ENCODE measurements around the gene OST4. TPM values are rescaled to one million over a fixed set of nuclear protein-coding genes. Genes with fewer than 3 reads are reported as not detected.

The OST4 gene
- polyA plus RNA-seq, 4 donors = 212 to 268 (median 247) TPM

DNA sequence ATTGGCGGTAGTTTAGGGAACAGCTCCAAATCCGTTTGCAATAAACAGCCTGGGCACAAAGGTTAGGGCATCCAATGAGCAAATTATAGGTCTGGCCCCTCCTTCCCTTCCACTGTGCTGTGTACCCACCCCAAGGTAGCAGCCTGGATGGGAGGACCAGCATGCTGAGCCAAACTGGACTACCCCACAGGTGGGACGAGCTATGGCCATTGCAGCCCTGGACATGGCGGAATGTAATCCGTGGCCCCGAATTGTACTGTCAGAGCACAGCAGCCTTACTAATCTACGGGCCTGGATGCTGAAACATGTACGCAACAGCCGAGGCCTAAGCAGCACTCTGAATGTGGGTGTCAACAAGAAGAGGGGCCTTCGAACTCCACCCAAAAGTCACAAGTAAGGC, 13.2 kb downstream of the OST4 start:
- DNase-seq (ENCODE audit: low read depth in 4 of 4, low spot score in 3 of 4) = no peak

DNA sequence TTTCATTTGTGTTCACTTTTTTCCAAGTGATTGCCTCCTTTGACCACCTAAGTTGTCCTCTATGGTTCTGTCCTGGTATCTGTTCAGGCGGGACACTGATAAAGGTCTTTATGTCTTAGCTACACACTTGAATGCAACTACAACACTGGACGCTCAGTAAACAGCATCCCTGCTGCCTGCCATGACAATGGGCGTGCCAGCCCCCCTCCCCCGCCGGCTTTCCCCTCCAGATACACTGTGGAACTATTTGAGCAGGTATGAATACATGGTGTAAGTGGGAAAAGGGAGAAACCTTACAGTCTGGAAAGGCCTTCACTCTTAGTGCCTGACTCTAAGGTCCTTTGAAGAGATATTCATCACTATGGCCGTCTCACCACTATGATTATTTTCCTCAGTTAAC, 14.3 kb downstream of the OST4 start:
- no peak for DNase-seq (ENCODE audit: low read depth in 4 of 4, low spot score in 3 of 4)

DNA sequence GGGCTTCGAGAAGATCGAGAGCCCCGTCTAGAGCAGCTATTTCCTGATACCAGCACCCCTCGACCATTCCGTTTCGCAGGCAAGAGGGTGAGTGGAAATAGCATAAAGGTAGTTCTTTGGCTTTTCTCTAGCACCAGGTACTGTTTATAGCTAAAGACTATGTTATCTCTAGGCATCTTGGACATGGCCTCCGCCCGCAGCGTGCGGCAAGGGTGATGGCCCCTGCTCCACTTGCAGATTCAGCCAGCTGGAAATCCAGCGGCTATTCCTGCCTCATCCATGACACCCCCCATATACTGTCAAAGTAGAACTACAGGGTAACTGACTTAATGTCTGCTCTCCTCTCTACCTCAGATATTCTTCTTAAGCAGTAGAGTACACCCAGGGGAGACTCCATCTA, 16.7 kb downstream of the OST4 start:
- no peak for DNase-seq (ENCODE audit: low read depth in 4 of 4, low spot score in 3 of 4)

DNA sequence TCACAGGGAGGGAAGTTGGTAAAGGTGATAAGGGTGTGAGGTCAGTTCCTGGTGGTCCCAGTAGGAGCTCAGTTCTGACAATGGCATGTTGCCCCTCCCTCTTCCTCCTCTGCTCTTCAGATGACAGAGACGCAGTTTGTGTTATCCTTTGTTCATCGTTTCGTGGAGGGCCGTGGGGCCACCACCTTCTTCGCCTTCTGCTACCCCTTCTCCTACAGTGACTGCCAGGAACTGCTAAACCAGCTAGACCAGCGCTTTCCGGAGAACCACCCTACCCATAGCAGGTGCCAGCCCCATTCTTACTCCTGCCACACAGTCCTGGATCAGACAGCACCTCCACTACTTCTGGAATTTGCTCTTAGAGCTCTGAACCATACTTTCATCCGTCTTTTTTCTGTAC, 17.7 kb downstream of the OST4 start:
- DNase-seq (ENCODE audit: low read depth in 4 of 4, low spot score in 3 of 4) = no peak

DNA sequence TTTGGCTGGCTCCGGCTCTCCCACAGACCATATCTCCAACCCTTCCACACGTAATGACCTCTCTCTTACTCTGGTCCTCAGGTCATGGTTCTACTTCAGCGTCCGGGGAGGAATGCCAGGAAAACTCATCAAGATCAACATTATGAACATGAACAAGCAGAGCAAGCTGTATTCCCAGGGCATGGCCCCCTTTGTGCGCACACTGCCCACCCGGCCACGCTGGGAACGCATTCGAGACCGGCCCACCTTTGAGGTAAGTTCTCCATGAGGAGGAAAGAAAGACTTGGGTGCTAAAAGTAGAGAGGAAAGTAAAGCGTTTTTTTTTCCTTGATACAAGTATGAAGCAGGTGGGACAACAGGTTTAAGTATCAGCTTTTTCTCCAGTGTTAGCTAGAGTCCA, 18.1 kb downstream of the OST4 start:
- DNase-seq (ENCODE audit: low read depth in 4 of 4, low spot score in 3 of 4) = no peak

DNA sequence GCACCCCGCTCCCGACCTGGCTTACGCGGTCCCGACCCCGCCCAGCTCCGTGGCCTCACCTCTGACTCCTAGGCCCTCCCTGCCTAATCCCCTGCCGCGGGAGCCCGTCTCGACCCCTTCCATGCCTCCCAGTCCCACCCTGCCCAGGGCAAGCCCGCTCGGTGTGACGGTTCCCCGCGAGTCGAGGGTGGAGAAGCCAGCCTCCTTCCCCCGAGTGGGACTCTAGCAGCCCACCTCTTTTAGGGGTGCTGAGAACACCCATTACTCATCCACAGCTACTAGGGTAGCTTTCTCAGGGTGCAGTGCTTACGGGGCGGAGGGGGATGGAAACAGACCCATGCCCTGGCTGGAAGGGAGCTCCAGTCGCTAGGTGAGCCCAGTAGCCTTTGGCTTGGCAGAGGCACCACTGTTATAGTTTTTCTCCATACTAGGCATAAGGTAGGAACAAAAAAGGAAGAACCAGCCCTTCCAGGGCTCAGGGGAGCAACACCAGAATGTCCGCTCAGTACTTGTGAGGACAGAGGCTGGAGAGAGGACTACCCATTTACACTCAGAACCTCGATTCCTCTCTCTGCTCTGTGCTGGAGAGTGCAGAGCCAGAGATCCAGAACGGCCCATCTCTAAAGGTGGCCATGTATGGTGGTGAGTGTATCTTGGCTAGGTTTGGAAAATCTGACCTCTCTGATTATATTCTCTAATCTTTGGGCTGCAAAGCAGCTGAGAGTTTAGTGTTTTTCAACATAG, 19.4 kb downstream of the OST4 start:
- DNase-seq (ENCODE audit: low read depth in 4 of 4, low spot score in 3 of 4) = no peak

DNA sequence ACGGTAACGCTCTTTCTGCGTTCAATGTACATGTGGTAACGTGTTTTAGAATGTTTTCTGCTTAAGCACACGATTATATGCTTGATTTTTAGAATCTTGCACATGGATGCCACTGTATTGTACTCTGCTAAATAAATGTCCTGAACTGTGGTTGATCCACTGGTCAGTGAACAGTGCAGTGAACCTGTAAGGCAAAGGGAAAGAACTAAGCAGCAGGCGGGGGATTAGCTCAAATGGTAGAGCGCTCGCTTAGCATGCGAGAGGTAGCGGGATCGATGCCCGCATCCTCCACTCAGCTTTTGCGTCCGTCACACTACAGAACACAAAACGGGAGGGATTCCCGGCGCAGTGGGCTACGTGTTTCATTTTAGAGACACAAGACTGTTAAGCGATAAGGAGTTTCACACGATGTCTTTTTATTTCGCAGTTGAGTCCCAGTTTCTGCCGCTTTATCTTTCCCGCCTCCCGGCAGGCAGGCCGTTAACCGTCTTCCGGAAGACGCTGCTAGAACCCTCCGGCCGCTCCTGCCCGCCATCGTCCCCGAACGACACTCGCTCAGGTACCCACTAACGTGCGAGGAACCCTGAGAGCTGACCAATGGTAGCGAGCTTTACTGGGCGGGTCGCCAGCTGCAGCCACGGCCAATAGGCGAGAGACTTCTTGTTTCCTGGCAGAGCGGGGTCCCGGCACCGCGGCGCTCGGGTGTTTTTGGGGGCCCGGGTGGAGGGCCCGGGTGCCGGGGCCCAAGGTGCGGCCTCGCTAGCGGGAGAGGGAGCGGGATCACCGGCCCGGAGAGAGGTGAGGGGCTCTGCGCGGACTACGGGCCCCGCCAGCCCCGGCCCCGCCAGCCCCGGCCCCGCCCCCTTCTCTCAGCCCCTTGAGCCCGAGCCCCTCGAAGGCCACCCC, 20.2 kb downstream of the OST4 start, which contains the start of gene AGBL5:
TSS of gene AGBL5 (plus strand) at position 673 of the 906 bp plus-strand sequence. CDS start 1,291 bp downstream, outside the sequence.
- DNase-seq (ENCODE audit: low read depth in 4 of 4, low spot score in 3 of 4) = peak; percentile 87 to 91 (median 89)

DNA sequence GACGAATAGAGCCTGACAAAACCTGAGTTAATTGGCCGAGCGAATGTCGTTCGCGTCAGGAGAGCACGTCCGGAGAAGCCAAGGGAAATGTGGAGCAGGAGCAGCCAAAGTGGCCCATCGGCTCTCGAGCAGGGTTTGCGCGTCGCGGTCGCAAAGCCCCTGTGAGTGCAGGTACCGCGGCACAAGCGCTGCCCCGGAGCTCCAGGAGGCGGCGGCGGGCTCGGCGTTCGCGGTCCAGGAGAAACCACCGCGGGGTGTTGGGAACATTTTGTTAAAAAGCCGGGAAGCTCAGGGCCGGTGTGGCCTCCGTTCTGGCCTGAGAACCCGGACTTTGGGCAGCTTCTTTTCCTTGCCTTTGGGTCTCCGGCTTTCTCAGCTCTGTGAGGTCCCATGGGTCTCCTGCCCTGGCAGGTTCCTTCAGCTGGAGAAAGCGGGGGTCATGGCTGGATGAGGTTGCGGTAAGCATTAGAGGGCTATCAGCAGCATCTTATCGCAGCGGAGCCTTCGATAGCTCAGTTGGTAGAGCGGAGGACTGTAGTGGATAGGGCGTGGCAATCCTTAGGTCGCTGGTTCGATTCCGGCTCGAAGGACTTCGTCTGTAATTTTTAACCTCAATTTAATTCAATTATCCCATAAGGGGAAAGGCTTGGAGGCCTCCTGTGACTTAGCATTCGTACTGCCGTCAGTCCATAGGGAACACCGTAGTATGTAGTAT, 21.0 kb downstream of the OST4 start:
- peak; percentile 89 to 95 (median 94) for DNase-seq (ENCODE audit: low read depth in 4 of 4, low spot score in 3 of 4)

DNA sequence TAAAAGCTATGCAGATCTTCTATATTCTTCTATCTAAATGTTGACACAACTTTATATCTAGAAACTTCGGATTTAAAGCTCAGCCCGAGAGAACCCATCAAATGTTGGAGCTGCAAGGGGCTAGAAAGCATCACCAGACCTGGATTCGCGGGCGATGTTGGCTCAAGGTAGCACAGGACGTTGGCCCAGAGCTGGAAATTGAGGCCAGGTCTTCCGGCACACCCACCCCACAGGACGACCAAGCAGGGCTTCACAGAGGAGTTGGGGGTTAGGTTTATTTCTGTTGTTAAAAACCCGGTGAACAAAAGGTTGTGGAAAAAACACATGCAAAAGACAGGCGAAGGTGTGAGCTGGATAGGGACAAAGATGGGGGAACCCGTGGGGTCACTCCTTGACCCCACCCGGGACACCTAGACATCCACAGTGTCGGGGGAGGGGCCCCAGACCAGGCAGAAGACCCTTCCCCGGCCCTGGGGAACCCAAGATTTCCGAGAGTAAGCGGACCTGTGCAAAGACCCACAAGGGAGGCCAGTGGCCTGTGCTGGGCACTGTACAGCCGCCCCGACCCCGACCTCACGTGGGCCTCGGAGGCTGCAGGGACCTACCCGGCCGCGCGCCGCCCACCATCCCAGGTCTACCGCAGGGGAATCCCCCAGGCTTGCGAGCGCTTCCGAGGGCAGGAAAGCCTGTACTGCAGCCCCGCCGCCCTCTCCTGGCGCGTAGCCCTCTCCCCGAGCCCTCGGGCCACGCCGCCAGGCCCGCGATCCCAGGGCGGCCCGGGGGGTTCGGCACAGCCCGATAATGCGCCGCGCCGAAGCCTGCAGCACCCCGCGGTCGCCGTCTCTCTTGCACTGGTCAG, 21.8 kb downstream of the OST4 start:
- no peak for DNase-seq (ENCODE audit: low read depth in 4 of 4, low spot score in 3 of 4)

DNA sequence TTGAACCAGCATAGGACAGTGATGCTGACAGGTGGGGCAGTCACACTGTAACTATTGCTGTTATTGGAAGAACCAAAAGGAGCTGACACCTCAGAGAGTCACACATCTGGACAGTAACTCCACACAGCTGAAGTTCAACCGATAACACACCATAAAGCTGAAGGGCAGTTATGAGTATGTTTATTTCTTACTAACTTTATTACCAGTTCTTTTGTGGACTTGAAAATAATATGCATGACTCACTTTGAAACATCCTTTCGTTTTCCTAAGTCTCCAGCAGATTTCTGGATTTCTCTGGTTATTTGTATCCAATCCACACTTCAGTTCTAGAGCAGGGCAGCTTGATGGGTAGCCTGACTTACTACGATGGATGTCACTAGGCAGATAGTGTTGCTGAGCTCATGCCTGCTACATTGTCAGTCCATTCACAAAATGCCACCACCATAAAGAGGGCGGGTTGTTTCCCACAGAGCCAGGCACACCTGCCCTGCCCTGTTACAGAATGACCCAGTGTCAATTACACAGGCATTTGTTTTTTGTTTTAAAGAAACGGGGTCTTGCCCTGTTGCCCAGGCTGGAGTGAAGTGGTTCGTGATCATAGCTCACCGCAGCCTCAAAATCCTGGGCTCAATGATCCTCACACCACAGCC, 28.3 kb downstream of the OST4 start:
- no peak for DNase-seq (ENCODE audit: low read depth in 4 of 4, low spot score in 3 of 4)

DNA sequence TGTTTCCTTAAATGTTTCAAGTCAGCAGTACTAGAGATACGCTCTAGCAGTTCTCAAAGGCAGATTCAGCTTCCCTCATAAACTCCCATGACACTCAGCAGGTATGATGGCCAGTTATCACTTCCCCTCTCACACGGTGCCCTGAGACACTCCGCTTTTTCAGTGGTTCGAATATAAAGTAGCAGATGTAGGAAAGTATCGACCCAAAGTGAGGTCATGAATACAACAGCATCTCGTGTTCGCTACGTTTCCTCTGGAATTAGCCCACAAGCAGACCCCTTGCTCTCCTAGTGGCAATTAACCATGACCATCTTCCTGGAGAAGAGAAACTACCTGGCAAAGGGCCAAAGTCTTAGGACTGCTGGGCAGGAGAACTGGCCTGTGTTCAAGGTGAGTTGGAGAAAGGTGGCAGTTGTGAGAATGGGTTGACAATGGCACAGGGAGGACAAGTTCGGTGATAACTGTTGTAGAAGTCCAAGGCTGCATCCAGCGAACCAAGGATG, 29.2 kb downstream of the OST4 start:
- DNase-seq (ENCODE audit: low read depth in 4 of 4, low spot score in 3 of 4) = no peak

DNA sequence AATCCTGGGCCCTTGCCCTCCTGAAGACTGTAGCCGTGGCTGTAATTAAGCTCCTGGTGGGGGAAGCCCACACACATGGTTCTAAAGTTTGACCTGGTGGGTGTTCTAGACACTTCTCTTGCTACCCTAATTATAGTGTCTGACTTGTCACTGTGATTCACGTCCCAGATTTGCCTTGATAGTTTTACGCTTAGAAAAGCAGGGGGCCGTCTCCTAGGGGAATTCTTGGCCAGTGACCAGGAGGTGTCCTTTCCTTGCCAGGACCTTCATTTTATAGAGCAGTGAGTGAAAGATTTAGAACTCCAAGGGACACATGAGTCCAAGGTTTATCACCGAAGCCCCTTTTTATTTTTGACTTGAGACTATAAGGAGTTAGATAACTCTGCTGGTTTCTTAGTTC, 29.7 kb downstream of the OST4 start:
- peak in 2 of 4 donors; percentile 33 to 71 for DNase-seq (ENCODE audit: low read depth in 4 of 4, low spot score in 3 of 4)

DNA sequence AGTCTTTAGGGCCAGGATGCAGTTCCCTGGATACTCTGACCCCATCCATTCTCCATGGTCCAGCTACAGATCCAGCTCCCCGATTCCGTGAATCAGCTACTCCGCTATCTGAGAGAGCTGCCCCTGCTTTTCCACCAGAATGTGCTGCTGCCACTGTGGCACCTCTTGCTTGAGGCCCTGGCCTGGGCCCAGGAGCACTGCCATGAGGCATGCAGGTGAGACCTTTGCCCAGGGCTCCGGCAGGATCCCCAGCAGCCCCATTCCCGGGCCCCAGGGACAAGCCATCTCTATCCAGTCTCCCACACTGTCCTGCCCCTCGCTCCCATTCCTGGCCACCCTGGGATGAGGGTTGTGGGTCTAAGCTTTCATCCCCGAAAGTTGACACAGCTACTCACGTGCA, 31.2 kb downstream of the OST4 start:
- DNase-seq (ENCODE audit: low read depth in 4 of 4, low spot score in 3 of 4) = no peak

DNA sequence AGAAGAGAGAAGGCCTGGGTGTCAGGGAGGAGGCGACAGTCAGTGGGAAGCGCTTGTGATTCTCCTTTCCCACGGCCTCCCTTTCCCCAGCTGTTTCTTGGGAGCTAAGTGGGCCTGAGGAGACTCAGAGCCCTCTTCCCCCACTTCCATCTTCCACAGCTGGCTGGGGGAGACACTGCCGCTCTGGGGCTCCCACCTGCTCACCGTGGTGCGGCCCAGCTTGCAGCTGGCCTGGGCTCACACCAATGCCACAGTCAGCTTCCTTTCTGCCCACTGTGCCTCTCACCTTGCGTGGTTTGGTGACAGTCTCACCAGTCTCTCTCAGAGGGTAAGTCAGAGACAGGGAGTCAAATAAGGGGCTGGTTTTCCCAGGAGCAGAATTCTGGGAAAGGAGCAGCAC, 31.6 kb downstream of the OST4 start:
- no peak for DNase-seq (ENCODE audit: low read depth in 4 of 4, low spot score in 3 of 4)

DNA sequence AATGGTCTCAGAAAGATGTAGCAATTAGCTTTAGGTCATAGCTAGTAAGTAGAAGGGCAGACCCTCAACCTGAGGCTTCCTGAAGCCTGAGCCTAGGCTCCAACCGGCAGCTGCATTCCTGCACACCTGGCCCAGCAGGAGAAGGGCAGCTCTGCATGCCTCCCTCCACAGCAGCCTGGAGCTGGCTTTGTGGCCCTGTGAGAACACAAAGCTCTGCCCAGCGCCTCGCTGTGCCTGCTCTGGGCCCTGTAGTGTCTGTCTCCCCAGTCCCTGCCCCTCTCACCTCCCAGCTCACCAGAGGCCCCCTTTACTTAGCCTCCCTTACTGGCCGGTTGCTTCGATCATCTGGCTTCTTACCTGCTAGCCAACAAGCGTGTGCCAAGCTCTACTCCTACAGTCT, 32.0 kb downstream of the OST4 start:
- no peak for DNase-seq (ENCODE audit: low read depth in 4 of 4, low spot score in 3 of 4)

DNA sequence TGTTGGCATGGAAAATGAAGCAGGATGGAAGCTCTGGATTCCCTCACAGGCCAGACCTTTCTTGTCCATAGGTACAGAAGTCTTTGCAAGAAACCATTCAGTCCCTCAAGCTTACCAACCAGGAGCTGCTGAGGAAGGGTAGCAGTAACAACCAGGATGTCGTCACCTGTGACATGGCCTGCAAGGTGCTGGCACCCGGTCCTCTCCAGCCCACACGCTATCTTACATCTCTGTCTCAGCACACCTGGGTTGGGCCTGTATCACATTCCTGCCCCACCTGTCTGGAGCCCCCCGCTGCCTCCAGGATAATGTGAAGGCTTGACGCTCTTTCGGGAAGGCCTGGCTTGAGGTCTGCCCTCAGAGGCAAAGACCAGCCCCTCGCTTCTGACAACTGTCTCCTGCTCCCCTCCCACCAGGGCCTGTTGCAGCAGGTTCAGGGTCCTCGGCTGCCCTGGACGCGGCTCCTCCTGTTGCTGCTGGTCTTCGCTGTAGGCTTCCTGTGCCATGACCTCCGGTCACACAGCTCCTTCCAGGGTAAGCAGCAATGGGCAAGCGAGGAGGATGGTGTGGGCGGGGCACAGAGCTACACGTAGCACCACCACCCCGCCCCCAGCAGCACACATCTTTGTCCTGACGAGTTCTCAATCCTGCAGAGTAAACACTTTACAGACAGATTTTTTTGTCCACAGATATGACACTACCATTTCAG, 32.7 kb downstream of the OST4 start:
- DNase-seq (ENCODE audit: low read depth in 4 of 4, low spot score in 3 of 4) = no peak

DNA sequence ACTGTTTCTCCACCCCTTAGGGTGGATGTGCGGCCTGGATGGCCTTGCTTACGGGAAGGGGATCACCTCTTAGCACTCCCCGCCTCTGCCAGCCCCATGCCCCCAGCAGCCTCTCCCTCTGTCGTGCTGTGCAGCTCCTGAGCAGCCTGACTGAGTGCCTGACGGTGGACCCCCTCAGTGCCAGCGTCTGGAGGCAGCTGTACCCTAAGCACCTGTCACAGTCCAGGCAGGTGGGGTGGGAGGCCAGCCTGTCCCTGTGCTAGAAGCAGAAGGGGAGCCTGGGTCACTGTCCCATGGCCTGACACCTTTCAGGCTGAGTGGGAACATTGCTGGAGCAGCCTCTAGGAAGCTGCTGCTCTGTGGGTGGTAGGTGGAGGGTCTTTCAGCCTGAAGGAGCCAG, 33.4 kb downstream of the OST4 start:
- no peak for DNase-seq (ENCODE audit: low read depth in 4 of 4, low spot score in 3 of 4)

DNA sequence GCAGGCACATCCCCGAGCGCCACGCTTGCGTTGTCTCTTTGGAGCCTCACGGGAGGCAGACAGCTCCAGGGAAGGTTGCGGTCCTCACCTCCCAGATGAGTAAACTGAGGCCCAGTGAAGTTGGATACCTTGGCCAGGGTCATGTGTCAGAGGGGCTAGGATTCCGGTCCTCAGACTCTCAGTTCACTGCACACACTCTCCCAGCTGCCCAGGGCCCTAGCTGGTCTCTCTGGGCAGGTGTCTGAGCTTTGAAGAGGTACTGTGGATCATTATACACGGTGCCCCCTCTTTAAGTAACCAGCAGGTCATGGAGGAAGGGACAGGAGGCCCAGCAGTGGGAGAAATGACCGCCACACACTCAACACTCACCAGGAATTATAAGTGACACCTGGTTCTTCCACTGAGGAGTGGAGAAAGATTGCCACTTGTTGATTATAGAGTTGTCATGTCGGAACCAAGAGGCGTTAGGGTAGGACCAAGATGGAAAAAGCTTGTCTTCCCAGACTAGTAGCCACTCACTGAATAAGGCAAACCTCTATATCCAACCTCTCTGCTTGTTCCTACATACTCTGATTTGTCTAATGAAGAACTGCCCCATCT, 38.1 kb downstream of the OST4 start:
- no peak for DNase-seq (ENCODE audit: low read depth in 4 of 4, low spot score in 3 of 4)

Measured in left renal pelvis (tissue), 4 donors.